Subcutaneous adipose tissue (tissue), 4 donors: ENCODE data around the gene SLC2A4RG. TPM values are rescaled to one million over a fixed set of nuclear protein-coding genes. Genes with fewer than 3 reads are reported as not detected.

Experiments
- CTCF ChIP-seq: fragments of 450-650 bp; IDR thresholded peaks from one replicate; pipeline ENCODE4 v1.5.1; 2016; ENCODE audit warnings: low read depth, mild to moderate bottlenecking, control low read depth, antibody characterized with exemption, moderate library complexity
- total RNA-seq, 4 donors: library from RNA; depleted of rRNA; stranded (reverse); fragments of >200 nt; gene quantifications; one replicate each; pipeline ENCODE4 v1.1.0, GENCODE V29; 2016

SLC2A4RG gene
- total RNA-seq, 4 donors from 2014 or later = 8.6 to 126 (median 28.9) TPM

DNA sequence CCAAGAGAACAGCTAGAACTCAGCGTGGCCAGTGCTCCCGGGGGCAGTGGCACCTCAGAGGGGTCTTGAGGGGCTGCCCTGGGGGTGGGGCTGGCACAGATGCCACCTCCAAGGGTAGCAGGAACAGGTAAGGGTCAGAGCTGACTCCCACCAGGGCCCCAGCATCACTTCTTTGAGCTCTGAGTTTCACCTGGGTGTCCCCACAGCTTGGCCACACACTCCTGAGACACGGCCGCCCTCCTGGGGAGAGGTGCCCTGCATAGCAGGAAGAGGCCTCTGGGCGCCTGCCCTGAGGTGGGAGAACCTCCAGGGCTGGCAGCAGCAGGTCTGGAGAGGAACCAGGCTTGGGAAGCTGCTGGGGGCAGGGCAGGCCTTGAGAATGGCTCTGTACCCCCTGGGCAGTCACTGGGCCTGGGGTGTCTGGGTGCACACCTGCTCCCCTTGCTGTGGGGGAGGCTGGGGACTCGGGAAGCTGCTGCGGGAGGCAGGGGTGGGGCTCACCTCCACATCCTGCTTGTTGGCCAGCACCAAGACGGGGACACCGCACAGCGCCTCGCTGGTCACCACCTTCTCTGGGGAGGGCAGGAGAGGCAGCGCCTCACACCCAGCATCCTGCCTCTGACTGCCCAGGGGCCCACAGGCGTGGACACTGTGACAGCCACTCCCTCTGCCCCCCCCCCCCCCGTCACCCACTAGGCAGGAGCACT is 38.1 kb upstream of the SLC2A4RG start:
- no peak for TF ChIP-seq CTCF

GRCh38 chr20:63702036-63702665 is 37.4 kb upstream of the SLC2A4RG start:
- TF ChIP-seq CTCF = no peak

GRCh38 chr20:63702751-63703470 is 36.7 kb upstream of the SLC2A4RG start:
- TF ChIP-seq CTCF = no peak

DNA sequence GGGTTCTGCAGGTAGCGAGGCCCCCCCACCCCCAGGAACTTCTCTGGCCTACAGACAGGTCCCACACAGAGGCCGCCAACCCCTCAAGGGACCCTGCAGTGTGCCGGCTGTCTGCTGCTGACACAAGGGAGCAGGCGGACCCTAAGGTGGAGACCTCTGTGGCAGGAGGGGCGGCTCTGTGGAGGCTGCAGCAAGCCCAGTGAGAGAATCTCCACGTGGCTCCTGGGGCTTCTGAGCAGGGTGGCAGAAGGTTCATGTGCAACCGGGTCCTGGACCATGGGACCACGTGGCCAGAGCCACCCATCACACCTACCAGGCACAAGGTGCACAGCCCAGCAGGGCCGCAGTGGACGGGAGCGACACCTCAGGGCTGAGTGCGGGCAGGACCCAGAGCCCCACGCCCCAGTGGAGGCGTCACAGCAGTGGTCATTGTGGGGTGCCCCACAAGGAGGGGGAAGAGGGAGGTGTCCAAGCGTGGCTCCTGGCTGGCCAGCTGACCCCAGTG is 36.1 kb upstream of the SLC2A4RG start:
- no peak for TF ChIP-seq CTCF

DNA sequence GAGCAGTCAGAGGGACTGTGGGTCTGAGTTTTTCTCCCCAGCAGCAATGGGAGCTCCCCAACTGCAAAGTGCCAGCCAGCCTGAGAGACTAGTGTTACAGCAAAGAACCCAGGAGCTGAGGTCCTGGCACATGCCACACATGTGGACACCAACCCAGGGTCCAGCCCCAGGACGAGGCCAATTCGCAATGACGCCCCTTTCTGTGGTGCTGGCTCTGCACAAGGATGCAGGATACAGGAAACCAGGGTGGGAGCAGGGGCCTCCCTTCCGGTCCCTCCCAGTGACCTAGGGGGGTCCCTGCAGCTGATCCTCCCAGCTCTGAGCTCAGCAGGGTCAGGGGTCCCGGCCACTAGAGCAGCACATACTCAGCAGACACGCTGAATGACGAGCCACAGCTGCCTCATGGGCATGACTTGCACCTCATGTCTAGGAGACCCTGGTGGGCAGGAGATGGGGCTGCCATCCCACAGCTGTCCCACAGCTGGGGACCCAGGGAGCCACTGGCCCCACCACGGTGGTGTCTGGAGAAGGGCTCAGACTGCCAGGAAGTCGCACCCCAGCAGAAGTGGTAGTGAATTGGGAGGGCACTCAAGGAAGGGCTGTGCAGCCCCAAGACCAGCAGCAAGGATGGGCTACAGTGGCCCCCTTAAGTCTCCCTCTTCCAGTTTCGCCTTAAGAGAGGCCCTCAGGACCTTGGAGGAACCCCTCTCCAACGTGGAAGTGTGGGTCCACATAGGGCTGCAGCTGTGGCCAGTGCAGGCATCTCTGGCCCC is 35.4 kb upstream of the SLC2A4RG start:
- TF ChIP-seq CTCF = no peak

DNA sequence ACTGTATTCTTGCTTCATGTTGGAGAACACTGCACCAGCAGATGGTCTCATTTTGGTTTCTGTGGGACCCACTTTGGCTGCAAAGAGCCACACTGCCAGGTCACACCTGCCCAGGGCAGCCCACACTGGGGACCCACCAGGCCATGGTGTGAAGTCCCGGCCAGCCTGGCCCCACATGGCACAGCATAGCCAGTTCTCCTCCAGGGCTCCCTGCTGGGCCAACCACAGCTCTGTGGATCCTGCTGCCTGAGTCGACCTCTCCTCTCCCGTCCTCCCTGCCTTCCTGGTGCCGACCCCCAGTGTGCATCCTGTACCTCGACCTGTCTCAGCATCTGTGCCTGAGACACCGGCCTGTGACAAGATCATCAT is 34.8 kb upstream of the SLC2A4RG start:
- TF ChIP-seq CTCF = no peak
